Measurements from ENCODE around the gene KCNN3.
A peak's percentile ranks its signal among the peaks of the same experiment; 100 is the strongest.

KCNN3 gene

DNA sequence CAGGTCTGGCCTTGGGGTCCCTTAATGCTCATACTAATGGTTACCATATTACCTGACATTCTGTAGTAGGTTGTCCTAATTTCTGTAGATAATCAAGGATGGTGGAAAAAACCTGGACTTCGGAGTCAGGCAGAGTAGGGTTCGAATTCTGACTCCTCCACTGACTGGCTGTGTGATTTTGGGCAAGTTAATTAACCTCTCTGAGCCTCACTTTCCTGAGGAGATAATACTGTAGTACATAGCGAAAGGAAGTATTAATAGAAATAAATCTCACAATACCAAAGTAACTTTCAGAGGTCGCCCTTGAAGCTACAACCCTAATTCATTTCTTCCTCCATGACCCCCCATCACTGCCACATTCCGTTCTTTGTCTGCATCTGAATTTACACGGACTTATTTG, 72.9 kb downstream of the KCNN3 start:
- no peak for DNase-seq

GRCh38 chr1:154796303-154796892, 73.7 kb downstream of the KCNN3 start:
- peak in 1 of 58 donors; percentile 9 for DNase-seq

- no peak for DNase-seq
Observed at GRCh38 chr1:154794608-154795007, 75.5 kb downstream of the KCNN3 start.

- DNase-seq: no peak
Observed at GRCh38 chr1:154793685-154794084, 76.4 kb downstream of the KCNN3 start.

- no peak for DNase-seq
Observed at GRCh38 chr1:154792899-154793298, 77.2 kb downstream of the KCNN3 start.

GRCh38 chr1:154791292-154792166, 78.6 kb downstream of the KCNN3 start:
- peak in 15 of 58 donors; percentile 7 to 54 (median 29) for DNase-seq

GRCh38 chr1:154788886-154789285, 81.2 kb downstream of the KCNN3 start:
- no peak for DNase-seq

DNA sequence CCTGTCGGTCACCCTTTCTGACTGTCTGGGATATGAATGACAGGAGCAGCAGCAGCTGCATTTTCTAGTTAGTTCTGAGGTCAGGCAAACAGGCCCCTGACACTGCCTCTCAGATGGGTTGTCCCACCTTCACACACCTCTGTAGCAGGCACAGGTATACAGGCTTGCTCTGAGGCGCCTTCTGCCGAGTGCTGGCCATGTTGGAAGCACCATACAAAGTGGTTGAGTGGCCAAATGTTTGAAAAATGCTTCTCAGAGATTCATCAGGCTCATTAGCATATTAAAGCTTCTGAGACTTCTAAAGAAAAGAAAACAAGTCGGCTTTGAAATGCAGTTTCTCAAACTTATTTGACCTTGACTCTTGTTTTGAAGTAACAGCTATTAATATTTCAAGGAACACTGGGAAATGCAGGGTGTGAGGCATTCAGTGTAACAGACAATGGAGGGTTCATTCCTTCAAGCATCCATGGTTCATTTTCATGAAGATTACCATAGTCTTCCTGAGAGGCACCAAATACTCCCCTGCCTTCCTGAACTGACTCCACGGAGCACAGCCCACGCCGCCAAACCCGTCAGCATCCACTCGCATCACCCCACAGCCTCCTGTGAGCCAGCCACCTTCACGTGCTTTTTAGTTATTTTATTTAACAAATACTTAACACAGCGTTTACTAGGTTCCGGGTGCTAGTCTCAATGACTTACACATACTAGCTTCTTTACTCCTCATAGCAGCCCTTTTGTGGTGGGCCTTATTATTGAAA, 81.8 kb downstream of the KCNN3 start:
- DNase-seq: no peak

DNA sequence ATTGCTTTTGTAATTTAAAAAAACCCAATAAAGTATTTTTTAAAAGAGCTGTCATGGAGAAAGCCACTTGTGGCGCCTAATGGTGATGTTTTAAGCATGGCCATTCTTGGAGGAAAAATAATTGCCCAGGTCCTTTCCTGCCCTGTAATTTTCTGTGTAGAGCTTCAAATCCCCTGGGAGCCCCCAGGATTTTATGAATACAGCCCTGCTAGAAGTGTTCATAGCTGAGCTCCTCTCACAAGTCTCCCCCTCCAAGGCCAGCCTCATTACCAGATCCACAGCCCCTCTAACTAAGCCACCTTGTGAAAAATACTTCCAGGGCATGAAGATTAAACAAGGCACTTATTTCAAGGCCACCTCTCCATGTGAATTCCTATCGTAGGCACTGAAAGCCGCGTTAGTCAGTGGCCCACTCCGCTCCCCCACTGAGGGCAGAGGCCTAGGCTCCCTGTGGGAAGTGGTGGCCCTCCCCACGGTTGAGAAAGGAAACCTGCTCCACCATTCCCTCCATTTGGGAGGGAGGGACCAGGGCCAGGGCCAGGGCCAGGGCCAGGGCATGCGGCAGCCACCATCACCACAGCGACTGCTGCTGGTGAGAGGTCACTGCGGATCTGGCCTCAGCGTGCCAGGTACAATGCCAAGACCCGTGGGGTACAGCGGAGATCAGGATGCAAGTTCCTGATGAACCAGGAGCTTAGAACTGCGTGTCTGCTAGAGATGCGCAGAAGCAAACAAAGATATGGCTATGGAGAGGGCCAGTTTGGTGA, 83.1 kb downstream of the KCNN3 start:
- DNase-seq: no peak

- DNase-seq: no peak
Observed at GRCh38 chr1:154784924-154785531, 85.1 kb downstream of the KCNN3 start.

- no peak for DNase-seq
Observed at GRCh38 chr1:154784416-154784815, 85.7 kb downstream of the KCNN3 start.

DNA sequence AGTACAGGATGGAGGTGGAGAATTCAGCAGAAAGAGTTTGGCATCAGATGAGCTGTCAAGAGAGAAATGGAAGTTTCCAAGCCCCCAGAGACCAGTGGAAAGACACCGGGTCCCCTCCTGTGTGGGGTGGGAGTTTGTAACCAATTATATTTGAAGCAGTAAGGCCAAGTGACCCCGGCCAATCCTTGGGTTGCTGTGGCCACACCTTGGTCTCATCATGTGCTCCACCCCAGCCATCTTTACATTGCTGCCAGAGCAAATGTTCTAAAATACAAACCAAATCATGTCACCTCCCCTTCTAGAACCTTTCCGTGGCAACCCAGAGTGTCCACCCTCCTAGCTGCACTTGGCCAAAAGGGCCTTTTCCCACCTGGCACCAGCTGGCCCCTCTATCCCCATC, 86.1 kb downstream of the KCNN3 start:
- no peak for DNase-seq

DNA sequence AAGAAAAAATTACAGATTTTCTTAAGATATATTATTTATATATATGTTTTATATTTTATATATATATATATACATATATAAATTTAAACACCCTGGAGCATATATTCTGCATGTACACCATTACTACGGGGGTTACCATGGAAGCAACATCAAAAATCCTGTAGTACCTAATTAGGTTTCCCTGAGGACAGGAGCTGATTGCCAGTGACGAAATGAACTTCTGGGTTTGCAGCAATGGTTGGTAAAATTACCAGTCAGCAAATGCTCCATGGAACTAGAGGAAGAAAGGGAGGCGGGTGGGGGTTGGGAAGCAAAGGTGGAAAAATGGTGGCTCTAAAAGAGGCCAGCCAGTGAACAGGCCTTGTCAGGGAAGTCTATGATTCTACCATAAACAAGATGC, 89.5 kb downstream of the KCNN3 start:
- no peak for DNase-seq

GRCh38 chr1:154779551-154780189, 90.4 kb downstream of the KCNN3 start:
- DNase-seq: peak in 8 of 58 donors; percentile 15 to 38 (median 26)

DNA sequence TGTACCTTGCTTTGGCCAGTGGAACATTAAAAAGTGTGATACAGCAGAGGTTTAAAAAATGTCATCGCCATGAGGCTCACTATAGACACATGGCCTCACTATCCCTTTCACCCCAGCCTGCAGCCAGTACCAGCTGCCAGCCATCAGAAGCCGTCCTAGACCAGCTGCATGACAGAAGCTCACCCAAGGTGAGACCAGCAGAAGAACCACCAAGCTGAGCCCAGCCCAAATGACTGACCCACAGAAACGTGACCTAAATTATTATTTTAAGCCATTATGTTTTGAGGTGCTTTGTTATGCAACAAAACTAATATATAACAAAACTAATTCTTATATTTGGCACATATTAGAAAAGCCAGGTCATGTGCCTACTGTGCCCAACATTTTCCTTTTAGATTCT, 91.1 kb downstream of the KCNN3 start:
- no peak for DNase-seq

- DNase-seq: no peak
Observed at GRCh38 chr1:154778275-154778674, 91.8 kb downstream of the KCNN3 start.

GRCh38 chr1:154777781-154778180, 92.3 kb downstream of the KCNN3 start:
- no peak for DNase-seq

- DNase-seq: peak in 7 of 58 donors; percentile 9 to 42 (median 11)
Observed at GRCh38 chr1:154777154-154777553, 92.9 kb downstream of the KCNN3 start.

DNA sequence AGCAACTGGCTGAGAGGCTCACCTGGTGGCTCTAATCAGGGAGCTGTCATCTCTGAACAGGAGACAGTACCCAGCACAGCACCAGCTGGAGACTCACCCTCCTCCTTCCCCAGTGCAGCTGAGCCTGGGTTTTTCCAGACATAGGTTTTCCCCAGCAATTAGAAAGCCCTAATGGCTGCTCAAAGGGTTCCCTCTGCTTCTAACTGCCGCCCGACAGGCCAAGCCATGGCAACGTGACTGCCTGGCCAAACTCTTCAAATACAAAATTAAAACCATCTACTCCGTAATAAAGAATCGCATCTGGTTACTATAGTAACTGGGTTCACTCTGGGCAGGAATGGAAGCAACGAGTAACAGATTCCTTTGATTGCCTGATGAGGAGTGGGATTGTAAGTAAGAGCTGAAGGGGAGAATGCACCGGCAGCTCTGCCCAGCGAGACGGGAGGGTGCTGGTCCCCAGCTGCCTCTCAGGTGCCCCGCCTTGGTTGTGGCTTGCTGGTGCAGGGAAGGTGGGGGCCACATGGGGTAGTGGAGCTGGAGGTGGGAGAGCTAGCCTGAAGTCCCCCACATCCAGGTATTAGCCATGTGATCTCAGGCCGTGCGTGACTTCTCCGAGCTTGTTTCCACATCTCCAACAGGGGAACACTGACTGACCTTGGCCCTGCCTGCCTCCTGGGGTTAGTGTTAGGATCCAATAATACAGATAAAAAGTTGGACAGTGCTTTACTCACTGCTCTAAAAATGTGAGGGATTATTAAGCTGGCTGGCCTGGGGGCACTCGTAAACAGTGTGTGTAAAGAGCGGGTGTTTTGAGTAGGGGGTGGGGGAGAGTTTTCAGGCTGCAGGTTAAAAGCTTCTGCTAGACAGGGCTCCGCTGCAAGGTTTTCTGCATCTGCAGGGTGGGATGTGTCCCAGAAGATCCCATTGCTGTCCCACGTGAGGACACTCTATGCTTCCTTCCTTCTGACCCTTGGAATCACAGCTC, 94.2 kb downstream of the KCNN3 start:
- DNase-seq: peak in 14 of 58 donors; percentile 6 to 66 (median 24)

All from anterior cingulate cortex (tissue), 58 donors.